Neural progenitor cell (in vitro differentiated cells): Measurements from ENCODE around the gene GPR39. TPM values are rescaled to one million over a fixed set of nuclear protein-coding genes. Genes with fewer than 3 reads are reported as not detected.

ENCODE experiments used
- DNase-seq: peaks from one replicate; pipeline ENCODE4 v3.0.0-alpha.2; 2016; ENCODE audit warnings: low spot score
- H2AFZ ChIP-seq: fragments of 200-600 bp; sonication (generic); replicated peaks from 2 replicates; pipeline ENCODE4 v1.6.1; 2016; ENCODE audit warnings: antibody characterized with exemption
- H3F3A ChIP-seq: fragments of 200-600 bp; sonication (generic); 2 replicates; pipeline ENCODE4 v1.6.1; 2016; ENCODE audit warnings: antibody characterized with exemption, low read depth
- H3K27ac ChIP-seq: fragments of 200-600 bp; sonication (generic); 2 replicates; pipeline ENCODE4 v1.5.1; 2016; ENCODE audit warnings: mild to moderate bottlenecking
- H3K27me3 ChIP-seq: fragments of 200-600 bp; sonication (generic); 2 replicates; pipeline ENCODE4 v1.6.1; 2016; ENCODE audit warnings: mild to moderate bottlenecking, moderate library complexity
- H3K36me3 ChIP-seq: fragments of 200-600 bp; sonication (generic); 2 replicates; pipeline ENCODE4 v1.5.1; 2016
- H3K4me1 ChIP-seq: fragments of 200-600 bp; sonication (generic); 2 replicates; pipeline ENCODE4 v1.6.1; 2016; ENCODE audit warnings: mixed run types
- H3K4me2 ChIP-seq: fragments of 200-600 bp; sonication (generic); 2 replicates; pipeline ENCODE4 v1.6.1; 2016
- H3K4me3 ChIP-seq: fragments of 200-600 bp; sonication (generic); 2 replicates; pipeline ENCODE4 v1.5.1; 2016
- H3K79me2 ChIP-seq: fragments of 200-600 bp; sonication (generic); 2 replicates; pipeline ENCODE4 v1.6.1; 2016; ENCODE audit warnings: low read depth
- H3K9ac ChIP-seq: fragments of 200-600 bp; sonication (generic); 2 replicates; pipeline ENCODE4 v1.6.1; 2016
- H3K9me3 ChIP-seq: fragments of 200-600 bp; sonication (generic); 2 replicates; pipeline ENCODE4 v1.5.1; 2016; ENCODE audit warnings: low read depth
- H4K20me1 ChIP-seq: fragments of 200-600 bp; sonication (generic); 2 replicates; pipeline ENCODE4 v1.6.1; 2016; ENCODE audit warnings: low read depth
- H3K27ac Mint-ChIP-seq: 3 replicates; pipeline ENCODE4 v1.8.0; 2021; ENCODE audit warnings: mixed read lengths
- H3K27me3 Mint-ChIP-seq: 2 replicates; pipeline ENCODE4 v1.8.0; 2022; ENCODE audit warnings: low read depth, mild to moderate bottlenecking, inconsistent platforms, moderate library complexity, mixed read lengths; ENCODE audit not compliant: insufficient read depth
- H3K36me3 Mint-ChIP-seq: 3 replicates; pipeline ENCODE4 v1.8.0; 2021; ENCODE audit warnings: mixed read lengths
- H3K4me1 Mint-ChIP-seq: 3 replicates; pipeline ENCODE4 v1.8.0; 2021; ENCODE audit warnings: mixed read lengths
- H3K4me3 Mint-ChIP-seq: 3 replicates; pipeline ENCODE4 v1.8.0; 2021; ENCODE audit warnings: mild to moderate bottlenecking, moderate library complexity, mixed read lengths
- H3K9me3 Mint-ChIP-seq: 3 replicates; pipeline ENCODE4 v1.8.0; 2020; ENCODE audit warnings: mixed read lengths
- EZH2 ChIP-seq: fragments of 200-600 bp; sonication (generic); IDR thresholded peaks from 2 replicates; pipeline ENCODE4 v1.6.1; 2017; ENCODE audit warnings: antibody characterized with exemption, mild to moderate bottlenecking, moderate library complexity
- EZH2phosphoT487 ChIP-seq: fragments of 200-600 bp; sonication (generic); IDR thresholded peaks from 2 replicates; pipeline ENCODE4 v1.6.1; 2017; ENCODE audit warnings: antibody characterized with exemption
- total RNA-seq: library from RNA; depleted of rRNA; stranded (reverse); fragments of >200 nt; gene quantifications from 2 replicates; pipeline ENCODE4 v1.2.3, GENCODE V29; 2015; ENCODE audit warnings: low replicate concordance
- TF ChIP-seq, protein P1 (sequence below): fragments of 200-600 bp; sonication (generic); IDR thresholded peaks from 2 replicates; pipeline ENCODE4 v1.5.1; 2017; ENCODE audit warnings: antibody characterized with exemption, mild to moderate bottlenecking

The GPR39 gene
- total RNA-seq, 1 donor from 2014 or later = 0.28 TPM

DNA sequence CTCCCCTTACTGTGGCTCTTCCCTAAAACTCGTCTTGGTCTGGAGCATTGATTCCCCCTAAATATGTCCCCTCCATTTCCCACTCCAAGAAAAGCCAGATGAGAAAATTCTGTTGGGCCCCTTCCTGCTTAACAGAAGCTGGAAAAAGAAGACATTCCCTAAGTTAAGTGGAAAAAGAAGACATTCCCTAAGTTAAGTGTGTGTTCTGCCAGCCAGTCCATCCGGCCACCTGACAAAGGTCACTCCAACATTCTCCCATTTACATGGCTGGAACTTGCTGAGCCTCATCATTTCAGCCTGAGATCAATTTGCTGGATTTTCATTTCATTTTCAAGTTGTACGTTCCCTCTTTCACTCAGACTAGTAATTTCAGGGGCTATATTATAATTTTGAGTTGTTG is 201.4 kb downstream of the GPR39 start:
- peak overlapping the region; percentile 42 for H2AFZ ChIP-seq
- H3K27me3 ChIP-seq = no peaks in the 10 kb centered on the region
- H3K4me2 ChIP-seq = no peak overlapping the region
- no peaks in the 10 kb centered on the region for H4K20me1 ChIP-seq
- no peaks in the 10 kb centered on the region for H3K9me3 ChIP-seq
- no peak overlapping the region for H3K4me3 ChIP-seq
- H3K79me2 ChIP-seq = no peaks in the 10 kb centered on the region
- no peak for DNase-seq
- no peaks in the 10 kb centered on the region for H3F3A ChIP-seq
- no peaks in the 10 kb centered on the region for H3K36me3 Mint-ChIP-seq
- H3K27ac Mint-ChIP-seq = no peak overlapping the region
- H3K9me3 Mint-ChIP-seq = peaks cover 4% of the 10 kb centered on the region
- H3K9ac ChIP-seq = no peak overlapping the region
- TF ChIP-seq, protein P1, sequence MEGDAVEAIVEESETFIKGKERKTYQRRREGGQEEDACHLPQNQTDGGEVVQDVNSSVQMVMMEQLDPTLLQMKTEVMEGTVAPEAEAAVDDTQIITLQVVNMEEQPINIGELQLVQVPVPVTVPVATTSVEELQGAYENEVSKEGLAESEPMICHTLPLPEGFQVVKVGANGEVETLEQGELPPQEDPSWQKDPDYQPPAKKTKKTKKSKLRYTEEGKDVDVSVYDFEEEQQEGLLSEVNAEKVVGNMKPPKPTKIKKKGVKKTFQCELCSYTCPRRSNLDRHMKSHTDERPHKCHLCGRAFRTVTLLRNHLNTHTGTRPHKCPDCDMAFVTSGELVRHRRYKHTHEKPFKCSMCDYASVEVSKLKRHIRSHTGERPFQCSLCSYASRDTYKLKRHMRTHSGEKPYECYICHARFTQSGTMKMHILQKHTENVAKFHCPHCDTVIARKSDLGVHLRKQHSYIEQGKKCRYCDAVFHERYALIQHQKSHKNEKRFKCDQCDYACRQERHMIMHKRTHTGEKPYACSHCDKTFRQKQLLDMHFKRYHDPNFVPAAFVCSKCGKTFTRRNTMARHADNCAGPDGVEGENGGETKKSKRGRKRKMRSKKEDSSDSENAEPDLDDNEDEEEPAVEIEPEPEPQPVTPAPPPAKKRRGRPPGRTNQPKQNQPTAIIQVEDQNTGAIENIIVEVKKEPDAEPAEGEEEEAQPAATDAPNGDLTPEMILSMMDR = no peak
- TF ChIP-seq EZH2 (no peak), EZH2phosphoT487 (no peak)
- no peak overlapping the region for H3K4me3 Mint-ChIP-seq
- no peaks in the 10 kb centered on the region for H3K27me3 Mint-ChIP-seq
- no peaks in the 10 kb centered on the region for H3K36me3 ChIP-seq
- no peak overlapping the region for H3K27ac ChIP-seq
- peaks cover 19% of the 10 kb centered on the region for H3K4me1 Mint-ChIP-seq
- H3K4me1 ChIP-seq = no peaks in the 10 kb centered on the region

DNA sequence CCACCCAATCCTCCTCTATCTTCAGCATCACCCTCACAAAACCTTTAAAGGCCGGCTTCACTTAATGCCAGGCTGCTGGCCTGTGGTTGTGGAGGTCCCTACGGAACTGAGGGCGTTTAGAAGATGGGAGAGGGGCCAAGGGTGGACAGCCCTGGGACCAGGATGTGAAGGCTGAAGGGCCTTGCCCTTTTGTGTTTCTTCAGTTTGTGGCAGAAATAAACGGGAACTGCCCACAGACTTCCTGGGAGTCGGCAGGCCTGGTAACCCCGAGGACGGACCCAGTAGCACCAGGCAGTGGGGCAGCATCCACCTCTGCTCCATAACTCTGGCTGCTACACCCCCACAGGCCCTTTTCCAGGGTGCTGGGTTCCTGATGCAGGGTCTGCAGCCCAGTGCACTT is 202.1 kb downstream of the GPR39 start:
- Histone ChIP-seq H4K20me1 (no peaks in the 10 kb centered on the region), H3F3A (no peaks in the 10 kb centered on the region), H3K27me3 (no peaks in the 10 kb centered on the region), H3K4me1 (no peaks in the 10 kb centered on the region), H3K4me2 (no peak overlapping the region), H3K9ac (no peak overlapping the region), H3K27ac (no peak overlapping the region), H3K79me2 (no peaks in the 10 kb centered on the region), H3K9me3 (no peaks in the 10 kb centered on the region), H3K4me3 (no peak overlapping the region), H2AFZ (no peak overlapping the region), H3K36me3 (no peaks in the 10 kb centered on the region)
- no peak for DNase-seq
- no peak for TF ChIP-seq EZH2phosphoT487
- TF ChIP-seq, protein P1 = no peak
- Mint-ChIP-seq H3K36me3 (no peaks in the 10 kb centered on the region), H3K4me3 (no peak overlapping the region), H3K4me1 (peaks cover 21% of the 10 kb centered on the region), H3K27ac (no peak overlapping the region), H3K27me3 (peaks cover 2% of the 10 kb centered on the region), H3K9me3 (peaks cover 3% of the 10 kb centered on the region)

DNA sequence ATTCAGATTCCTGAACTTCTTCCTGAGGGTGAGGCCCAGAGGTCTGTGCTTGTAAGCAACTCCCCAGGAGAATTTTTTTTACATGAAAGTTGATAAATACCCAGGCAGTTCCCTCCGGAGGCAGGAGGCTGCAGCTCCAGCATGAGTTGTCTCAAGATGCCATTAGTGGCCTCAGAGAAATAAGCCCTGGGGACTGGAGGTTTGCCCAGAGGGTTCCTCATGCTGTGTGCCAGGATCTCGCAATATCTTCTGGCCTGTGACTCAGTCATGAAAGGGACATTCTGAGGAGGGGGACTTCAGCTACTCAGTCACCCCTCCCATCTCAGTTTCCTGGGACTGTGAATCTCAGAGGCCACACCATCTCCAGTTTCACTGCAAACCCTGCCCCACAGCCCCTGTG is 203.5 kb downstream of the GPR39 start:
- Mint-ChIP-seq H3K4me3 (no peak overlapping the region), H3K27ac (peak overlapping the region; percentile 91), H3K36me3 (no peaks in the 10 kb centered on the region), H3K27me3 (peaks cover 2% of the 10 kb centered on the region), H3K4me1 (peaks cover 18% of the 10 kb centered on the region), H3K9me3 (peaks cover 5% of the 10 kb centered on the region)
- Histone ChIP-seq H3K9me3 (no peaks in the 10 kb centered on the region), H3F3A (no peaks in the 10 kb centered on the region), H3K4me1 (no peaks in the 10 kb centered on the region), H3K4me3 (no peak overlapping the region), H2AFZ (no peak overlapping the region), H3K4me2 (no peak overlapping the region), H3K9ac (no peak overlapping the region), H3K79me2 (no peaks in the 10 kb centered on the region), H3K27ac (no peak overlapping the region), H4K20me1 (no peaks in the 10 kb centered on the region), H3K36me3 (no peaks in the 10 kb centered on the region), H3K27me3 (no peaks in the 10 kb centered on the region)
- no peak for DNase-seq
- TF ChIP-seq, protein P1 = no peak
- no peak for TF ChIP-seq EZH2
- TF ChIP-seq EZH2phosphoT487 = no peak
